Uterus (tissue), 2 donors: ENCODE measurements around the gene TM2D3.

ENCODE experiments used
- CTCF ChIP-seq, 4 experiments: fragments of 200-600 bp in 2 of 4; fragments of 450-650 bp in 2 of 4; sonication (generic) in 2 of 4; IDR thresholded peaks; one replicate each; pipeline ENCODE4 v1.5.1; 2016 to 2019; ENCODE audit warnings: antibody characterized with exemption in 4 of 4, mild to moderate bottlenecking in 2 of 4, moderate library complexity in 1 of 4
- POLR2A ChIP-seq, 2 donors: fragments of 450-650 bp; IDR thresholded peaks; one replicate each; pipeline ENCODE4 v1.6.1; 2016; ENCODE audit warnings: antibody characterized with exemption in 2 of 2, mild to moderate bottlenecking in 1 of 2, moderate library complexity in 1 of 2

DNA sequence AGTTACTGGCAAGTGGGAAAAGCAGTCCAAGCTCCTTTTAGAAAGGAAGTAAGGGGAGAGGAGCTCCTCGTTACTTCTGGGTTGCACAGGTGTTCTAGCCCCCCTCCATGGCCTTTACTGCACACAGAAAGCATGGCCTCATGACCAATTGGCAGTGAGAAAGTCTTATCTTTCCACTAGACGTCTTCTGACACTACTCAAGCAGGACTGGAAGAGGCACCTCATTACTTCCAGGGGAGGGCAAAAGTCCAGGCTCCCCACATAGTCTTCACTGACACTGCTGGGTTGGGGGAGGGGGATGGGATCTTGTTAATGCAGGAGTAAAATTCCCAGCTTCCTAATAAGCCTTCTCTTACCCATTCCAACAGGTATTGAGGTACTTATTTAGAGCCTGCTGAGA is 27.6 kb upstream of the TM2D3 start:
- TF ChIP-seq CTCF (IDR thresholded peaks at IDR 0.05) (no peak), POLR2A (IDR thresholded peaks at IDR 0.05) (no peak)
